NCI-H460 (cell line): Measurements from ENCODE around the gene TEAD1. TPM values are rescaled to one million over a fixed set of nuclear protein-coding genes. Genes with fewer than 3 reads are reported as not detected.
A peak's percentile ranks its signal among the peaks of the same experiment; 100 is the strongest.
"Not testable (repeated sequence)": the region's sequence is repeated elsewhere in the genome, so short reads cannot be mapped to it uniquely, and the experiment has no call there.

ENCODE experiments used
- DNase-seq: peaks from one replicate; pipeline ENCODE4 v3.0.0-alpha.2; 2016; ENCODE audit warnings: low read depth; ENCODE audit errors: extremely low read depth
- total RNA-seq: library from RNA; depleted of rRNA; stranded (reverse); fragments of >200 nt; shearing (Covaris generic); gene quantifications from 2 replicates; pipeline ENCODE4 v1.2.3, GENCODE V29; 2014

The TEAD1 gene
- total RNA-seq, 1 experiment from 2014 or later, result 123 TPM

- not testable (repeated sequence) for DNase-seq
Measured at GRCh38 chr11:12758117-12758516, 83.9 kb downstream of the TEAD1 start.

- no peak for DNase-seq
Measured at GRCh38 chr11:12761029-12761428, 86.8 kb downstream of the TEAD1 start.

GRCh38 chr11:12762278-12762677 lies 88.1 kb downstream of the TEAD1 start:
- DNase-seq, result no peak

GRCh38 chr11:12762696-12763324 lies 88.6 kb downstream of the TEAD1 start:
- no peak for DNase-seq

- DNase-seq, result no peak
Measured at GRCh38 chr11:12764187-12764914, 90.1 kb downstream of the TEAD1 start.

GRCh38 chr11:12765428-12765827 lies 91.2 kb downstream of the TEAD1 start:
- no peak for DNase-seq

- DNase-seq, result no peak
Measured at GRCh38 chr11:12767027-12767426, 92.8 kb downstream of the TEAD1 start.

- DNase-seq, result no peak
Measured at GRCh38 chr11:12767577-12767976, 93.4 kb downstream of the TEAD1 start.

- DNase-seq, result no peak
Measured at GRCh38 chr11:12768726-12769673, 94.8 kb downstream of the TEAD1 start.

- peak; percentile 39 for DNase-seq
Measured at GRCh38 chr11:12769834-12770345, 95.7 kb downstream of the TEAD1 start.

- no peak for DNase-seq
Measured at GRCh38 chr11:12770435-12770834, 96.2 kb downstream of the TEAD1 start.

- DNase-seq, result no peak
Measured at GRCh38 chr11:12770966-12771597, 96.9 kb downstream of the TEAD1 start.

GRCh38 chr11:12771875-12772274 lies 97.7 kb downstream of the TEAD1 start:
- DNase-seq, result no peak

GRCh38 chr11:12772324-12772723 lies 98.1 kb downstream of the TEAD1 start:
- DNase-seq, result no peak

- DNase-seq, result no peak
Measured at GRCh38 chr11:12773591-12773990, 99.4 kb downstream of the TEAD1 start.

GRCh38 chr11:12775955-12776354 lies 101.7 kb downstream of the TEAD1 start:
- DNase-seq, result no peak

- no peak for DNase-seq
Measured at GRCh38 chr11:12777208-12777874, 103.1 kb downstream of the TEAD1 start.

- DNase-seq, result no peak
Measured at GRCh38 chr11:12778240-12778905, 104.2 kb downstream of the TEAD1 start.

- no peak for DNase-seq
Measured at GRCh38 chr11:12783765-12784164, 109.5 kb downstream of the TEAD1 start.
